ENCODE measurements around the gene PSME2.

- TF ChIP-seq CTCF (conservative IDR thresholded peaks at IDR 0.05; ENCODE audit: low read length) (no peak), EZH2phosphoT487 (IDR thresholded peaks at IDR 0.05; ENCODE audit: borderline replicate concordance, low read depth, low read length) (no peak)
Observed at GRCh38 chr14:24165785-24166184, 19.4 kb upstream of the PSME2 start.
